ENCODE data around the gene GRM8.

DNA sequence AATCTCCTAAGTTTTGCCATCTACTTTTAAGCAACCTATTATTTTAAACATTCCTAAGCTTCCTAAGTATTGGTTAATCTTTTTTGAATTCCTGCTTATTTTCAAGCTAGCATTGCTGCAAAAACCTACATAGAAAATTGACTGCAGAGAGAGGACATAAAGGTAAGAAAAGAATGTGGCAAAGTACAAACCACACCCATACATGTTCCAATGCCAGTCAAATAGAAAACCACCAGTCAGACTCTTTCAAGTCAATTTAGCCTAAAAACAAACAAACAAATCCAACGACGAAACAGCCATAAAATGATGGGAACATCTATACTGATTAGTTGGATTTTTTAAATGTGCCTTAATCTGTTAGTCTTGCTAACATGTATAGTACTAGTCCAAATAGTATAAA, 804.8 kb downstream of the GRM8 start:
- TF ChIP-seq POLR2A (IDR thresholded peaks at IDR 0.05; ENCODE audit: low read depth) (no peak), CTCF (IDR thresholded peaks at IDR 0.05) (no peak)
